ENCODE data around the gene EMID1. TPM values are rescaled to one million over a fixed set of nuclear protein-coding genes. Genes with fewer than 3 reads are reported as not detected.

The EMID1 gene
- polyA plus RNA-seq, 1 of the 3 experiments (the other 2 are of a cell fraction) = 1.1 TPM

GRCh38 chr22:29254286-29254660 is 48.6 kb downstream of the EMID1 start:
- no peak overlapping the region for H3K27ac ChIP-seq (ENCODE audit: low read depth in 2 of 2, low read length in 1 of 2)
- TF ChIP-seq, protein P1, sequence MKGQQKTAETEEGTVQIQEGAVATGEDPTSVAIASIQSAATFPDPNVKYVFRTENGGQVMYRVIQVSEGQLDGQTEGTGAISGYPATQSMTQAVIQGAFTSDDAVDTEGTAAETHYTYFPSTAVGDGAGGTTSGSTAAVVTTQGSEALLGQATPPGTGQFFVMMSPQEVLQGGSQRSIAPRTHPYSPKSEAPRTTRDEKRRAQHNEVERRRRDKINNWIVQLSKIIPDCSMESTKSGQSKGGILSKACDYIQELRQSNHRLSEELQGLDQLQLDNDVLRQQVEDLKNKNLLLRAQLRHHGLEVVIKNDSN (IDR thresholded peaks at IDR 0.05; ENCODE audit: borderline replicate concordance, low read depth) = no peak
- no peak for TF ChIP-seq FOXJ3 (CRISPR knock-in tag; IDR thresholded peaks at IDR 0.05)
- TF ChIP-seq, protein P2, sequence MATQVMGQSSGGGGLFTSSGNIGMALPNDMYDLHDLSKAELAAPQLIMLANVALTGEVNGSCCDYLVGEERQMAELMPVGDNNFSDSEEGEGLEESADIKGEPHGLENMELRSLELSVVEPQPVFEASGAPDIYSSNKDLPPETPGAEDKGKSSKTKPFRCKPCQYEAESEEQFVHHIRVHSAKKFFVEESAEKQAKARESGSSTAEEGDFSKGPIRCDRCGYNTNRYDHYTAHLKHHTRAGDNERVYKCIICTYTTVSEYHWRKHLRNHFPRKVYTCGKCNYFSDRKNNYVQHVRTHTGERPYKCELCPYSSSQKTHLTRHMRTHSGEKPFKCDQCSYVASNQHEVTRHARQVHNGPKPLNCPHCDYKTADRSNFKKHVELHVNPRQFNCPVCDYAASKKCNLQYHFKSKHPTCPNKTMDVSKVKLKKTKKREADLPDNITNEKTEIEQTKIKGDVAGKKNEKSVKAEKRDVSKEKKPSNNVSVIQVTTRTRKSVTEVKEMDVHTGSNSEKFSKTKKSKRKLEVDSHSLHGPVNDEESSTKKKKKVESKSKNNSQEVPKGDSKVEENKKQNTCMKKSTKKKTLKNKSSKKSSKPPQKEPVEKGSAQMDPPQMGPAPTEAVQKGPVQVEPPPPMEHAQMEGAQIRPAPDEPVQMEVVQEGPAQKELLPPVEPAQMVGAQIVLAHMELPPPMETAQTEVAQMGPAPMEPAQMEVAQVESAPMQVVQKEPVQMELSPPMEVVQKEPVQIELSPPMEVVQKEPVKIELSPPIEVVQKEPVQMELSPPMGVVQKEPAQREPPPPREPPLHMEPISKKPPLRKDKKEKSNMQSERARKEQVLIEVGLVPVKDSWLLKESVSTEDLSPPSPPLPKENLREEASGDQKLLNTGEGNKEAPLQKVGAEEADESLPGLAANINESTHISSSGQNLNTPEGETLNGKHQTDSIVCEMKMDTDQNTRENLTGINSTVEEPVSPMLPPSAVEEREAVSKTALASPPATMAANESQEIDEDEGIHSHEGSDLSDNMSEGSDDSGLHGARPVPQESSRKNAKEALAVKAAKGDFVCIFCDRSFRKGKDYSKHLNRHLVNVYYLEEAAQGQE (IDR thresholded peaks at IDR 0.05; ENCODE audit: low read depth, low read length) = no peak
- no peak for TF ChIP-seq JUND (IDR thresholded peaks at IDR 0.05)
- no peak for TF ChIP-seq NRF1 (IDR thresholded peaks at IDR 0.05; ENCODE audit: low read depth, low read length)
- H3K4me3 ChIP-seq (ENCODE audit: low read depth in 2 of 2, low read length in 1 of 2) = no peak overlapping the region
- no peak overlapping the region for H2AFZ ChIP-seq (ENCODE audit: low read depth)
- no peaks in the 10 kb centered on the region for H3K36me3 ChIP-seq (replicated peaks in 1 of 2; ENCODE audit: control insufficient read depth in 1 of 2, insufficient read depth in 2 of 2, low read length in 1 of 2)
- H3K79me2 ChIP-seq (ENCODE audit: insufficient read depth) = no peaks in the 10 kb centered on the region
- WGBS (ENCODE audit: low lambda C conversion rate) = 86% methylated on average over 2 of the region's 4 CpGs
- H3K9me2 ChIP-seq = no peaks in the 10 kb centered on the region
- no peak overlapping the region for H3K4me2 ChIP-seq
- H3K27me3 ChIP-seq (ENCODE audit: insufficient read depth) = no peaks in the 10 kb centered on the region
- H4K20me1 ChIP-seq (ENCODE audit: insufficient read depth) = no peaks in the 10 kb centered on the region
- ChIA-PET POLR2A (no interaction called here), CTCF (interaction anchor here (0.8 to 6.9 kb wide), 2 partner anchors 8 to 32 kb away, joined by 3 to 57 read pairs; no protein-coding TSS in a partner anchor)
- H3F3A ChIP-seq (replicated peaks; ENCODE audit: insufficient read depth) = no peaks in the 10 kb centered on the region
- no peaks in the 10 kb centered on the region for H3K9me3 ChIP-seq
- no peak overlapping the region for H3K9ac ChIP-seq
- DNase-seq = peak; percentile 15
- H3K4me1 ChIP-seq (ENCODE audit: control insufficient read depth in 1 of 2, insufficient read depth in 2 of 2, low read depth in 1 of 2, low read length in 1 of 2) = no peaks in the 10 kb centered on the region

DNA sequence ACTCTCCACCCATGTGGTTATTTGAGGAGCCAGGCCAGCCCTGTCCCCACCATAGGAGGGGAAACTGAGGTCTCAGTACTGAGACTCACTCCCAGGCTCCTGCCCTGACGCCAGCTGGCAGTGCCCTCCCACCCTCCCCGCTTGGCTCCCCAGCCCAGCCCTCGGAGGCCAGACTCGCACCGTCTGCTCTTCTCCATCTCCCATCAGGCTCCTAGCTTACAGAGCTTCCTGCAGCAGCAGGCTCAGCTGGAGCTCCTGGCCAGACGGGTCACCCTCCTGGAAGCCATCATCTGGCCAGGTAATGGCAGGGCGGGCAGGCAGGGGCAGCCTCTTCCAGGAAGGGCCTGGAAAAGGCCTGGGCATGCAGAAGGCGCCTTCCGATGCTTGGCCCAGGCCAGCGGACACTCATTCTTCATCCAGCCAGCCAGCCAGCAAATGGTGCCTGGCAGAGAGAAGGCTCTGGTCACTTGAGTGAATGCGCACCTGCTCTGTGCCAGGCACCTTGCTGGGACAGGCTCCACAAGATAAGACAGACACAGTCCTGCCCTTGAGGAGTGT is 49.4 kb downstream of the EMID1 start:
- DNase-seq = no peak
- no peak for TF ChIP-seq GABPA (IDR thresholded peaks at IDR 0.05; ENCODE audit: low read depth)
- TF ChIP-seq EP300 (IDR thresholded peaks at IDR 0.05; ENCODE audit: borderline replicate concordance in 1 of 2, low read depth in 1 of 2, low read length in 1 of 2) = no peak
- TF ChIP-seq, protein P3, sequence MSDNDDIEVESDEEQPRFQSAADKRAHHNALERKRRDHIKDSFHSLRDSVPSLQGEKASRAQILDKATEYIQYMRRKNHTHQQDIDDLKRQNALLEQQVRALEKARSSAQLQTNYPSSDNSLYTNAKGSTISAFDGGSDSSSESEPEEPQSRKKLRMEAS (IDR thresholded peaks at IDR 0.05; ENCODE audit: low read depth) = no peak
- no peak for TF ChIP-seq RXRA (IDR thresholded peaks at IDR 0.05; ENCODE audit: borderline replicate concordance, low read depth)
- TF ChIP-seq SIN3A (IDR thresholded peaks at IDR 0.05; ENCODE audit: borderline replicate concordance, low read depth, low read length) = no peak
- TF ChIP-seq, protein P4, sequence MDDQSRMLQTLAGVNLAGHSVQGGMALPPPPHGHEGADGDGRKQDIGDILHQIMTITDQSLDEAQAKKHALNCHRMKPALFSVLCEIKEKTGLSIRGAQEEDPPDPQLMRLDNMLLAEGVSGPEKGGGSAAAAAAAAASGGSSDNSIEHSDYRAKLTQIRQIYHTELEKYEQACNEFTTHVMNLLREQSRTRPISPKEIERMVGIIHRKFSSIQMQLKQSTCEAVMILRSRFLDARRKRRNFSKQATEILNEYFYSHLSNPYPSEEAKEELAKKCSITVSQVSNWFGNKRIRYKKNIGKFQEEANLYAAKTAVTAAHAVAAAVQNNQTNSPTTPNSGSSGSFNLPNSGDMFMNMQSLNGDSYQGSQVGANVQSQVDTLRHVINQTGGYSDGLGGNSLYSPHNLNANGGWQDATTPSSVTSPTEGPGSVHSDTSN (IDR thresholded peaks at IDR 0.05) = no peak
- TF ChIP-seq TEAD4 (IDR thresholded peaks at IDR 0.05; ENCODE audit: borderline replicate concordance, insufficient read depth) = no peak
- TF ChIP-seq, protein P1 (IDR thresholded peaks at IDR 0.05; ENCODE audit: borderline replicate concordance, low read depth) = no peak
- TF ChIP-seq RAD21 (IDR thresholded peaks at IDR 0.05; ENCODE audit: low read length) = no peak
- no peak for TF ChIP-seq NRF1 (IDR thresholded peaks at IDR 0.05; ENCODE audit: low read depth, low read length)
- TF ChIP-seq GATA2 (CRISPR knock-in tag; IDR thresholded peaks at IDR 0.05) = no peak

More for the DNA sequence above, 49.4 kb downstream of the EMID1 start:
- Histone ChIP-seq H3F3A (replicated peaks; ENCODE audit: insufficient read depth) (no peaks in the 10 kb centered on the region), H3K4me1 (ENCODE audit: control insufficient read depth in 1 of 2, insufficient read depth in 2 of 2, low read depth in 1 of 2, low read length in 1 of 2) (no peaks in the 10 kb centered on the region), H3K9me3 (no peaks in the 10 kb centered on the region), H3K9me2 (no peaks in the 10 kb centered on the region), H3K27me3 (ENCODE audit: insufficient read depth) (no peaks in the 10 kb centered on the region), H3K79me2 (ENCODE audit: insufficient read depth) (no peaks in the 10 kb centered on the region), H3K36me3 (replicated peaks in 1 of 2; ENCODE audit: control insufficient read depth in 1 of 2, insufficient read depth in 2 of 2, low read length in 1 of 2) (peaks cover 0 to 6% of the 10 kb centered on the region in 2 experiments), H4K20me1 (ENCODE audit: insufficient read depth) (no peaks in the 10 kb centered on the region), H3K4me2 (no peak overlapping the region), H3K9ac (no peak overlapping the region), H3K4me3 (ENCODE audit: low read depth in 2 of 2, low read length in 1 of 2) (no peak overlapping the region), H3K27ac (ENCODE audit: low read depth in 2 of 2, low read length in 1 of 2) (no peak overlapping the region), H2AFZ (ENCODE audit: low read depth) (no peak overlapping the region)
- WGBS (ENCODE audit: low lambda C conversion rate) = no CpG with 5 or more reads among the region's 11 CpGs
- POLR2A ChIA-PET = interaction anchor here (0.6 kb wide), 1 partner anchor 346 kb away, joined by 4 read pairs; no protein-coding TSS in a partner anchor
- CTCF ChIA-PET = interaction anchor here (0.8 to 6.9 kb wide), 2 partner anchors 9 to 33 kb away, joined by 3 to 57 read pairs; no protein-coding TSS in a partner anchor
